ACHN (cell line): ENCODE data around the gene MYO1C.

ENCODE experiments used
- DNase-seq: peaks from one replicate; pipeline ENCODE4 v3.0.0-alpha.2; 2015
- in situ Hi-C: cut with HindIII; loops from 2 replicates; pipeline ENCODE4 v1.10.0; 2017; ENCODE audit warnings: low sequenced_read_pairs, low pct_ligation_motif_present, low pct_unique_long_range_greater_than_20kb

Gene MYO1C

DNA sequence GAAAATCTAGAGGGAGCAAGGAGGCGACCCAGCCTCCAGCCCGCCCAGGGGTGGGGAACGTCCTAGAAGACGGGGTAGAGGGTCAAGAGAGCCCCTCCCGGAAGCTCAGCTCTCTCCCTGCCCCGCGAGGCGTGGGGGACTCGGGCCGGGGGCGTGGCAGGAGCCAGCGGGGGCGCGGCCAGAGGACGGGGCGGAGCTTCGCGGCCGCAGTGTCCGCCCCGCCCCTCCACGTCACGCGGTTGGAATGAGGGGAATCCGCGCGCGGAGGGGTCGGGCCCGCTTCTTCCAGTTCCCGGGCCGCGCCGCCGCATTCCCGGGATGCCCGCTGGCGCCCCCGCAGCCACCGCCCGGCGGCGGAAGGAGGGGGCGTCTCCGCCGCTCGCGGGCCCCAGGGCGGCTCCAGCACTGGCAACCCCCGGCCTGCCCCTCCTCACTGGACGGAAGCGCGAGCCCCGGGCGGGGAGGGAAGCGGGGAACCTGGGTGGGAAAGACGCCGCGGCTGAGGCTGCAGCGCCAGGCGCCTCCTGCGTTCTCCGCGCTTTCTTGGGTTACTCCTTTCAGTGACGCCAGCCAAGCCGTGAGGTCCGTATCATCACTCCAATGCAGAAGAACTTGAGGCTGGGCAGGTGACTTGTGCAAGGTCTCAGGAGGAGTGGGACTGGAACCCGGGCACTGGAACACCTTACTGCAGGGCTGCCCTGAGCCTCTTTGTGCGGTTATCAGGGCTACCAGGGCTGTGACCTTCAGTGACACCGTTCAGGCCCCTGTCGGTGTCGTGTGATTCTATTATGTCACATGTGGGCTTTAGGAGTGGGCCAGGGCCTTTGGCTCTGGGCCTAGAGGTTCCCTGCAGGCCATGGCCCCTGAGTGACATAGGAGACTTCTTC lies 4.3 kb downstream of the MYO1C start:
- in situ Hi-C loops, result no loop called here
- DNase-seq, result peak; percentile 93

DNA sequence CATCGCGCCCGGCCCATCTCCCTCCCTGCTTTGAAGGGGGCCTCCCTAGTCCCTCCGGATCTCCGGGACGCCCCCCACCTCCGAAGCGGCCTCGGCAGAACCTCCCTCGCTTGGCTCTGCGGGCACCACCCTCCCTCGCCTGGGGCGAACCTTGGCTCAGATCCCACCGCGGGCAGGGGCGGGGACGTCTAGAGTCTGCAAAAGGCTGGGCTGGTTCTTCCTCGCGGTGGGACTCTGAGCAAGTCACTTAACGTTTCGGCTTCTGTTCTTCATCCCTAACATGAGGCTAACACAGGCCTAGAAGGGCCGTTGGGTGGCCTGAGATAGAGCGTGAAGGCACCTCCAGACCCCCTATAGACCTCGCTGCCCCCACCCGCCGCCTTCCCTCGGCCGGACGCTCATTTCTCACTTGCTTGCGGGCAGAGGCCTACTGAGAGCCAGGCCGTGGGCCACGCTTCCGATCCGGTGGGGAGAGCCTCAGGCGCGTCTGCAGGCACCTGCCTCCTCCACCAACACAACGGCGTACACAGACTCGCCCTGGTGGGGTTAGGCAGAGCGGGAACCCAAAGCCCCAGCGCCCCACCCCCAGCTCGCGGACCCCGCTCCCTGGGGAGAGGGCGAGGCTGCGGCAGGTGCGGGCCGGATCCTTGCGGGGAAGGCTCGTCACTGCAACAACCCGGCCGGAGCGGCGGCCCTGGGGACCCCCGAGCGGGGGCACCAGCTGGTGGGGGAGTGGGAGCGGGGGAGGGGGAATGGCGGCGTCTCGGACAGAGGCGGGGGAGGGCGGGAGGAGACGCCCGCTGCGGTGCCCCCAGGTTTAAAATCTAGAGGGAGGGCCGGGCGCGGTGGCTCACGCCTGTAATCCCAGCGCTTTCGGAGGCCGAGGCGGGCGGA lies 5.4 kb downstream of the MYO1C start:
- no peak for DNase-seq
- in situ Hi-C loops, result no loop called here

DNA sequence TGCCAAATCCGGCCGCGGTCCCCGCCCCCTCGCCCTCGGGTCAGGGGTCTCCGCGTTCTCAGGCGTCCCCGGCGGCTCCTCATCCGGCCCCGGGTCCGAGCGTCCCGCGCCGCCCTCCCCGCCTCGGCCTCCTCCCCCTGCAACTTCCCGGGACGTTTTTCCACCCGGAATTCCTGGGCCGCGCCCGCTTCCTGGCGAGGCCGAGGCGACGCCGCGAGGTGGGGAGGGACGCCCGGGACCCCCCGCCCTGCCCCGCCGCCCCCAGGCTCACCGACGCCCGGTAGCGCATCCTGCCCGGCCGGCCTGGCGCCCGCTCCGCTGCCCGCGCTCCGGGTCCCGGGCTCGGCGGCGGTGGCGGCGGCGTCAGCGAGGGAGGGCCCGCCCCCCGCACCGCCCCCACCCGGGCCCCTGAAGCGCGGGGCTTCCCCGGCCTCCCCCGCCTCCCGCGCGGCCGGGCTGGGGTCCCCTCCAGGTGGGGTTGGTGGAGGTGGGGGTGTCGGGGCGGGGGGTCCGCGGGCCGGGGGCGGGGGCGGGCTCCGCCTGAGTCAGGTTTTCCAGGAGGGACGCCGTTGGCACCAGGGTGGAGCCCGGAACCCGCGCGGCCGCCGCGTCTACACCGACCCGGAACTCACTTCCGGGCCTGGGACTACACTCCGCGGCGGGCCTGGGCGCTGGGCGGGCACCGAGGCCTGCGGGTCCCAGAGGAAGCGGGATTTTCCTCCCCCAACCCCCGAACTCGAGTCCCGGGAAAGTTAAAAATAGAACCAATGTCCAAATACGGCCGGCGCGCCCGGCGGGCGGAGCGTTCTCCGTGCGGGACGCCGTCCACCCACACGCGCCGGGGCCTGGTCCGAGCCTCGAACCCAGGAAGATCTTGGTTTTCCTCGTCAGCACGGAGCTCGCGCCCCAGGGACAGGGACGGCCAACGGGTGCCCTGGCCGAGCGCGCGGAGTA lies 6.8 kb downstream of the MYO1C start:
- DNase-seq, result peak; percentile 60

DNA sequence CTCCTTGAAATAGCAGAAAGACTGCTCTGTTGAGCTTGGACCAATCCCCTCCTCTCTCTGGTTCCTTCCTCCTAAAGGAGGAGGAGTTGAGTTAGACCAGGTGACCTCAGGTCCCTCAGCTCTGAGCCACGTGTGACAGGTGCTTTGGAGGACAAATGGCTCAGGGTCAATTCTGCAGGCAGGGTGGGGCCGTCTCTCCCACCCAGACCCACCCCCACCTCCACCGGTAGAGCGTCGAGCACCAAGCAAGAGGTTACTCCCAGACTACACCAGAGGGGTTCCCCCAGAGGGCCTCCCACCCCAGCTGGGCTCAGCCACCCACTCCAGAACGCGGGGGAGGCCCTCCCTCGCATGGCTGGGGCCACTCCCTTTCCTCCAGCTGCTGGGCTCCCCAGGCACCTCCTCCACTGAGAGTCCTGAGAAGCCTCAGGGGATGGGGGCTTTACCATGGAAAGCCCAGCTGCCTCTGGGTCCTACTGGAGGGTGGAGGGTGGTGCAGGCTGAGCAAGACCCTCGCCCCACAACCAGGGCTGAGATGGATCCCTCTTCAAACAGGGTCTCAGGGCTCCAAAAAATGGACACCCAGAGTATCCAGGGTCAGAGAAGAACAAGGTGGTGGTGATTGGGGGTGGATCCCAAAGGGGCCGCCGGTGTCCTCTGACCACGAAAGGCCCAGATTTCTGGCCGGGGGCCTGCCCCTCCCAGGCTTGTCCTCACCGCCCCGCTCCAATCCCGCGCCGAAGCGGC lies 7.6 kb downstream of the MYO1C start:
- peak; percentile 56 for DNase-seq
- in situ Hi-C loops, result no loop called here

More for the DNA sequence above, 6.8 kb downstream of the MYO1C start:
- in situ Hi-C loops, result no loop called here

DNA sequence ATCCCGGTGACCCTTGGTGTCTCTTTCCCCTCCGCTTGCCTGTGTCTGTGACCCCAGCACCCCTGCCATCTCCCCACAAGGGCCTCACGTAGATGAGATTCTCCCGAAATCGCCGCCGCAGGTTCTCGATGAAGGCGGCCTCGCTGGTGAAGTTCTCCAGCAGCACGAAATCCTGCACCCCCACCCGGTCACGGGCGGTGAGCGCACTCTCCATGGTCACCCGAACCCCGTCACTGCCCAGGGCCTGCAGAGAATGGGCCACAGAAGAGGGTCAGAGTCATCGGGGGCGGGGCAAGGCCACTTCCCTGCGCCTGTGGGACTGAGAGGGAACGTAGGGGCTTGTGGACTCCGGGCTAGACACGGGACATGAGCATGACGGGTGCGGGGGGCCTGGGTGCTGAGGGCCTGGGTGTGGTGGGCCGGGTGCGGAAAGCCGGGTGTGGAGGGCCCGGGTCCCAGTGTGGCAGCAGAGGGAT lies 8.4 kb downstream of the MYO1C start:
- in situ Hi-C loops, result no loop called here
- DNase-seq, result no peak

DNA sequence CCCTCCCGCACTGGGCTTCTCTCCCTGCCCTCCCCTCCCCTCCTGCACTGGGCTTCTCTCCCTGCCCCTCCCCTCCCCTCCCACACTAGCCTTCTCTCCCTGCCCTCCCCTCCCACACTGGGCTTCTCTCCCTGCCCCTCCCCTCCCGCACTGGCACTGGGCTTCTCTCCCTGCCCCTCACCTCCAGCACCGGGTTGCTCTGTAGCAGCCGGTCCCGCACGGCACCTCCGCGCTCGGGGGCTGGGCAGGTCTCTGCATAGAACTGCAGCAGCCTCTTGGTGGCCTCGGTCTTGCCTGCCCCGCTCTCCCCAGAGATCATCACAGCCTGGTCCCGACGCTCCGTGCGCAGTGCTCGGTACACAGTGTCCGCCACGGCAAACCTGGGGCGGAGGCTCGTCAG lies 9.8 kb downstream of the MYO1C start:
- in situ Hi-C loops, result no loop called here

DNA sequence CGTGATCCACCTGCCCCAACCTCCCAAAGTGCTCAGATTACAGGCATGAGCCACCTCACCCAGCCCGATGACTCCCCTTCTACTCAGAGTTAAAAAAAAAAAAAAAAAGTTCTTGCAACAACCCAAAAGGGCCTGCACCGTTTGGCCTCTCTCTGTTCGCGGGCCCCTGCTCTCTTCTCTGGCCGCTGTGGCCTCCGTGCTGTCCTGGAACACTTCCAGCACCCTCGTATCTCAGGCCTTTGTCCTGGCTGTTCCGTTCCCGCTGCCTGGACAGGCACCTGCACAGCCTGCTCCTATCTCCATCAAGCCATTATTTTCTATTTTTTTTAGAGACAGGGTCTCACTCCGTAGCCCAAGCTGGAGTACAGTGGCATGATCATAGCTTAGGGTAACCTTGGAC lies 10.8 kb downstream of the MYO1C start:
- no peak for DNase-seq
- in situ Hi-C loops, result no loop called here

More for the DNA sequence above, 9.8 kb downstream of the MYO1C start:
- DNase-seq, result no peak

DNA sequence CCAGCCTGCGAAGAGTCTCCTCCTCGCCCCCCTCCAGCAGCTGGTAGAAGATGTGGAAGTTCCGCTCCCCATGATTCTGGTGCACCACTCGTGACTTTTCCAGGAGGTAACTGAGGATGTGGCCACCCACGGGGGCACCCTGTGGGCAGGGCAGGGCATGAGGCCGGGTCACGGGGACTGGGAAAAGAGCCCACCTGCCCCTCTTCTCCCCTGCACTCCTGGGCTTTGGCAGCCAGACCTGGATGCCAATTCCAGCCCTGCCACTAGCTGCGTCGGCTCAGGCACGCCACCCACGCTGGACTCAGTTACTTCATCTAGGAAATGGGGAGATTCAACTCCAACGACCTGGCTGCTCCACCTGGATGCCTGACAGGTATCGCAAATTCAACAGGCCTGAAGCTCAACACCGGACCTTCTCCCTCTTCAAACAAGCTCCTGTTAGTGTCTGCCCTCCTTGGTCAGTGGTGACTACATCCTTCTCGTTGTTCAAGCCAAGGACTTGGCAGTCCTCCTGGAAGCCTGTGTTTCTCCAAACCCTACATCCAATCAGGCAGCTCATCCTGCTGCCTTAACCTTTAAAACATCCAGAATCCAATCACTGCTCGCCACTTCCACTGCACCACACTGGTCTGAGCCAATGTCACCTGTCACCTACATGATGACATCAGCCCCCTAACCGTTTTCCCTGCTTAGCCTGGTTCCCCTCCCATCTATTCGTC lies 11.6 kb downstream of the MYO1C start:
- DNase-seq, result no peak
- in situ Hi-C loops, result no loop called here

DNA sequence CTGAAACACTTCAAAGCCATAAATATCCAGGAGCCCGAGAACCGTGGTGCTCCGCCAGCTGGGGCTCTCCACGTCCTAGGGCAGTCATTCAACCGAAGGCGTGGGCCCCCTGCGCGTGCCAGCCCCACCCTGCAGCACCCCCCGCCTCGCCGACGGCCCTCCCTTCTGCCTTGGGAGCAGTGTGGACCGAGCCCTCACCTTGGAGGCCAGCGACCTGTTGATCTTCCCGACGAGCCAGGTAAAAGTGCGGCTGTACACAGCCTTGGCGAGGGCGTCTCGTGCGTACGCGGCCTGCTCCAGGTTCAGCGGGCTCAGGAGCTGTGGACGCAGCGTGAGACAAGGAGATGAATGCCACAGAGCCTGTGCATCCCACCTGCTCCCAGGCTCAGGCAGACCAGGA lies 14.1 kb downstream of the MYO1C start:
- in situ Hi-C loops, result no loop called here
- no peak for DNase-seq

DNA sequence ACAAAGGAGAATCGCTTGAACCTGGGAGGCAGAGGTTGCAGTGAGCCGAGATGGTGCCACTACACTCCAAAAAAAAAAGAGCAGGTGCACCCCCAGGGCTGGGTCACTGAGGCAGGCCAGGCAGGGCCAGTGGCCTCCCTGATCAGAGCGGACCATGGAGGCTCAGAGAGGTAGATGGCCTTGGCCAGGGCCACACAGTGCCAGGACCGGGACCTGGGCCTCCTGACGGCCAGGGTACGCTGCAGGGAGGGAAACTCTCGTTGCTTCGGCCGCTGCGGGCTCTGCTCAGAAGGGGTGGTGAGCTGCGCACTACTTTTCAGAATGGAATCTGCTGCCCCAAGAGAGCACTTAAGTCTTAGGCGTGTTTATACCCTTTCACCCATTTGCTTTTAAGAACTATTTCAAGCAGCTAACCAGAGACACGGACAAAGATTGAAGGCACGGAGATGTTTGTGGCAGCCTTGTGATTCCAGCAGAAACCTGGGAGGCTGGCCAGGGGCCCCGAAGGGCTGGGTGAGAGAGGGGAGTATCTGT lies 17.1 kb downstream of the MYO1C start:
- in situ Hi-C loops, result no loop called here
- DNase-seq, result no peak

DNA sequence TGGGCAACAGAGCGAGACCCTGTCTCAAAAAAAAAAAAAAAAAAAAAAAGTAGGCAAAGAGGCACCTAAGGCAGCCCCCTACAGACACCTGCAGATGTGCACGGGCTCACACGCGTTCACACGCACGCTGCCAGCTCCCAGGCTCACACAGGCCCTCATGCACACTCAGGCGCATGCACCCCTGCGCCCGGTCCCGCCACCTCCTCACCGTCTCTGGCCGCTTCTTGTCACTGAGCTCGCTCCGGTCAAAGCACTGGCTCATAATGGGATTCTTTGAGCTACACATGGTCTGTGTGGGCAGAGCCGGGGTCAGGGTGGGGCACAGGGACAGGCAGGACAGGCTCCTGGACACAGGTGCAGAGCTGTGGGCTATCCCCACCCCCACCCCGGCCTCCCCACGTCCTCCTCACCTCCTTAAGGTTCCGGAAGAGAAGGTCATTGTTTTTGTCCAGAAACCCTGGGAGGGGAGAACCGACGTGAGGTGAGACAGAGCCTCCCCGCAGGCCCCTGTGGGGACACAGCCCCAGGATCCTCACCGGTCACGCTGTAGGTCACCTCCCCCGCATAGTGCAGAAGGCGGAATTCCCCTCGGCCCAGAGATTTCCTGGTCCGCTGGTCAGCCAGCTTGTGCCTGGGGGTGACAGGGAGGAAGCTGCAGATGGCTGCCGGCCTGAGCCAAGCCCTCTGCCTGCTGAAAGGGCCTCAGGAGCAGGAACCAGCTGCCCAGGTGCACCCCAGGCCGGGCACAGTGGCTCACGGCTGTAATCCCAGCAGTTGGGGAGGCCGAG lies 17.9 kb downstream of the MYO1C start:
- in situ Hi-C loops, result no loop called here
- DNase-seq, result no peak

DNA sequence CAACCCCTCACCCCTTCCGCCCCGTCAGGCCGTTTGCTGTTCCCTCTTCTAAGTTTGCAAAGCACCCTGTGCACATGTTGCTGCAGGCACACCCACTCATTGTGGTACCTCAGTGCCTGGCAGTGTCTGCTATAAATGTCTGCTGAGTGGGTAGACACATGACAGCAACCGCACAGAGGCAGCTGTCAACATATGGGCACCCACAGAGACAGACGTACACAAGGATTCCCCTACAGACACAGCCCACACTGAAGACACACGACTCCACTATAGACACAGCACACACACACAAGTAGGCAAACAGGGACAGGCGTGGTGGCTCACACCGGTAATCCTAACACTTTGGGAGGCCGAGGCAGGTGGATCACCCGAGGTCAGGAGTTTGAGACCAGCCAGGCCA lies 18.6 kb downstream of the MYO1C start:
- no peak for DNase-seq
- in situ Hi-C loops, result no loop called here

DNA sequence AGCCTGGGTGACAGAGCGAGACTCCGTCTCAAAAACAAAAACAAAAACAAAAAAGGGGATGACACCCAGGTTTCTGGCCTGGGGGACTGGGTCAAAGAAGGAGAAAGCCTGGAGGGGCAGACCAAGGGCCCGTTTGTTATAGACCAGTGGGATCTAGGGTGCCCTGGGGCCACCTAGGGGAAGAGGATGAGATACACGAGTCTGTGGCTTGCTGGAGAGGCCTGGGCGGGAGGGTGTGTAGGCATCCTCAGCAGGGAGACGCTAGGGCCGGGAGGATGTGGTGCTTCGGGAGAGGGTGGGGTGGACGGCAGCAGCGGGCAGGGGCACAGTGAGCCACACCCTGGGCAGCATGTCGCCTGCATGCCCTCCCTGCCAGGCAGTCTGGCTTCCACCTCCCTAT lies 19.3 kb downstream of the MYO1C start:
- in situ Hi-C loops, result no loop called here
- DNase-seq, result no peak

DNA sequence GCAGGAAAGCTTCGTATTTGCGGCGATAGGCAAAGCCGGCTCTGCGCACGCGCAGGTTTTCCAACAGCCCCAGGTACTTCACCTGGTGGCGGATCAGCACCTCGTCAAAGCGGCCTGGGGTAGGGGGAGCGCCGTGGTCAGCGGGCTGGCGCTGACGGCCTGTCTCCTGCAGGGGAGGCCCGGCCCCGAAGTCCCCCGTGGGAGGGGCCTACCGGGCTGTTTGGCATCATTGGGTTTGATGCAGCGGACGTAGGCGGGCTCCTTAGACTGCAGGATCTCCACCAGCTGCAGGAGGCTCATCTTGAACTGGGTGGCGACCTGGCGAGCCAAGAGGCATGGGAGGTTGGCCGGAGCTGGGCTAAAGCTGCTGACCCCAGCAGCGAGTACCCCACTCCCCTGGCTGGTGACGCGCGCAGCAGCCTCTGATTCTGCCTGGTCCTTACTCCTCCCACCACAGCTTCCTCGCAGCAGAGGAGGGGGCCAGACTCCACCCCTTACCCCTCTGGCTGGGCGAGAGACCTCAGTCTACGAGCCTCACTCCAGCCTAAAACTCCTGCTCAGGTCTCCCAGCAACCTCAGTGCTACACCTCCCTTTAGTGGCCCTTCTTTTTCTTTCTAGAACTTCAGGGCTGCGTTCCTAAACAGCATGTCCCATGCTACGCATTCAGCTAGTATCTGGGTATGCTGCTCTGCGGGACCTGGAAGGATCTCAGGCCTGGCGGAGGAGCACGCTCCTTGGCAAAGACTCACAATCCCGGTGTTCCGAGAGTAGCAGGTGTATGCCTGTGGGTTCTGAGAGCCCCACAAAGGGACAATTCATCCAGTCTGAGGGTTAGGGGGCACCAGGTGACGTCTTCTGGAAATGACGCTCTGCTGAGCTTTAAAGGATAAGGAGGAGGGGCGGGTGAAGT lies 20.3 kb downstream of the MYO1C start:
- in situ Hi-C loops, result no loop called here

DNA sequence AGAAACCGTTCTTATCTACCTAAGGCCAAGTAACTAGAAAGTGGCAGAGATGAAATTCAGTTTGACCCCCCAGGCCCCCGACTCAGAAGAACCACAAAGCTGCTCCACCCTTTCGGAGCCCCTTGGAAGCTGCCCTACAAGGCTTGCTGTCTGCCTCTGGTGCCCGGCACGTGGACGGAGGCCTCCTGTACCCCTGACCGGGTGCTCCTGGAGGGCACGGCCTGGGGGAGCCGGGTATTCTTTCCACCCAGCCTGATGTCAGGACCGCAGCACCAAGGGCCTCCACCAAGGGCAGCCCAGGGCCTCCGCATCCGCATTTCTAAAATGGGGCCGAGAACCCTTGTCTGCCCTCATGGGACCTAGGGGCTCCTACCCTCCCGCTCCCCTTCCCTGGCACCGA lies 21.0 kb downstream of the MYO1C start:
- DNase-seq, result no peak
- in situ Hi-C loops, result no loop called here

More for the DNA sequence above, 20.3 kb downstream of the MYO1C start:
- DNase-seq, result no peak
